Smooth muscle cell (in vitro differentiated cells): ENCODE results near the gene PARP16. TPM values are rescaled to one million over a fixed set of nuclear protein-coding genes. Genes with fewer than 3 reads are reported as not detected.
"Not testable (repeated sequence)": the region's sequence is repeated elsewhere in the genome, so short reads cannot be mapped to it uniquely, and the experiment has no call there.

Experiments used
- DNase-seq: peaks from one replicate; lab custom pipeline; 2025; ENCODE audit not compliant: unreplicated experiment; lab: John Stamatoyannopoulos, UW
- H2AFZ ChIP-seq: fragments of 200-600 bp; sonication (generic); 2 replicates; pipeline ENCODE4 v1.6.0; 2016; ENCODE audit warnings: antibody characterized with exemption, low read depth, mild to moderate bottlenecking
- H3F3A ChIP-seq: fragments of 200-600 bp; sonication (generic); 2 replicates; pipeline ENCODE4 v1.6.0; 2017; ENCODE audit warnings: antibody characterized with exemption, low read depth
- H3K27ac ChIP-seq: fragments of 200-600 bp; sonication (generic); 2 replicates; pipeline ENCODE4 v1.5.1; 2016; ENCODE audit warnings: low read depth, mild to moderate bottlenecking
- H3K27me3 ChIP-seq: fragments of 200-600 bp; sonication (generic); 2 replicates; pipeline ENCODE4 v1.6.1; 2016; ENCODE audit warnings: low read depth, mild to moderate bottlenecking
- H3K36me3 ChIP-seq: fragments of 200-600 bp; sonication (generic); 2 replicates; pipeline ENCODE4 v1.5.1; 2016; ENCODE audit warnings: low read depth
- H3K4me1 ChIP-seq: fragments of 200-600 bp; sonication (generic); 2 replicates; pipeline ENCODE4 v1.5.1; 2016; ENCODE audit warnings: low read depth
- H3K4me2 ChIP-seq: fragments of 200-600 bp; sonication (generic); 2 replicates; pipeline ENCODE4 v1.6.0; 2016; ENCODE audit warnings: mild to moderate bottlenecking
- H3K4me3 ChIP-seq: fragments of 200-600 bp; sonication (generic); 2 replicates; pipeline ENCODE4 v1.5.1; 2016; ENCODE audit warnings: mild to moderate bottlenecking
- H3K79me2 ChIP-seq: fragments of 200-600 bp; sonication (generic); 2 replicates; pipeline ENCODE4 v1.6.0; 2016; ENCODE audit warnings: low read depth, mild to moderate bottlenecking
- H3K9ac ChIP-seq: fragments of 200-600 bp; sonication (generic); 2 replicates; pipeline ENCODE4 v1.6.0; 2016; ENCODE audit warnings: low read depth
- H3K9me3 ChIP-seq: fragments of 200-600 bp; sonication (generic); replicated peaks from 2 replicates; pipeline ENCODE4 v1.5.1; 2016; ENCODE audit warnings: low read depth
- H4K20me1 ChIP-seq: fragments of 200-600 bp; sonication (generic); 2 replicates; pipeline ENCODE4 v1.6.0; 2016; ENCODE audit warnings: low read depth
- WGBS: methylation state at CpG from one replicate; pipeline ENCODE4 v1.1.7; 2016; ENCODE audit warnings: low lambda C conversion rate; 5-methylcytosine and 5-hydroxymethylcytosine counted together
- polyA plus RNA-seq: library from polyadenylated mRNA; unstranded; fragments of >200 nt; fragmentation: Nextera tagmentation; extraction: Ambion mirVana; gene quantifications from 2 replicates; pipeline ENCODE4 v1.2.1, GENCODE V29; 2016
- total RNA-seq: library from RNA; depleted of rRNA; stranded (reverse); fragments of >200 nt; gene quantifications from 2 replicates; pipeline ENCODE4 v1.2.3, GENCODE V29; 2014
- TF ChIP-seq, protein P1 (sequence below): fragments of 200-600 bp; sonication (generic); IDR thresholded peaks from 2 replicates; pipeline ENCODE4 v1.5.1; 2017; ENCODE audit warnings: borderline replicate concordance, mild to moderate bottlenecking, antibody characterized with exemption; ENCODE audit not compliant: insufficient read depth, poor library complexity, severe bottlenecking

PARP16 gene
- total and polyA plus RNA-seq, 2 experiments from 2014 or later = 6.0 to 15.1 TPM

DNA sequence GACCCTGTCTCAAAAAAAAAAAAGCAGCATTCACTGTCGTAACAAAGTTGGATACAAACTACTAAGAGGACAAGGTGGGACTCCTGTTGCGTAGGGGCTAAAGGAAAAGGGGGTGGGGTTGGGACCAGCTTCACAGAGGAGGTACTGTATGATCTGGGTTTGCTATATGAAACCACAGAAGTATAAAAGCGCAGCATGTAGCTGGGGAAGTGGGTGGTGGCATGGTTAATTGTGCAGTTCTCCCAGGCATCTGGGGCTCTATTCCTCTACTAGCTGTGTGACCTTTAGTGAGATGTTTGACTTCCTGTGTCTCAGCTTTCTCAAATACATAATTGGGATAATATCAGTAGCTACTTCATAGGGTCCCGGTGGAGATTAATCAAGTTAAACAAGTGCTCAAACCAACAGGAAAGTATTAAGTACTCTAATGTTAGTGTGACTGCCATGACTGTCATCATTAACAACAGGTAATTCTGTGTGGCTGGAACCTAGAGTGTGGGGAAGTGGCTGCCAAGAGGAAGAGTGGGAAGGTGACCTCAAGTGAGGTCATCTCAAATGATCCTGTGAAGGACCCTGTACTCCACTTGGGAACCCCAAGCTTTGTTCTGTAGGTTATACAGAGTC, 11.5 kb downstream of the PARP16 start:
- TF ChIP-seq, protein P1, sequence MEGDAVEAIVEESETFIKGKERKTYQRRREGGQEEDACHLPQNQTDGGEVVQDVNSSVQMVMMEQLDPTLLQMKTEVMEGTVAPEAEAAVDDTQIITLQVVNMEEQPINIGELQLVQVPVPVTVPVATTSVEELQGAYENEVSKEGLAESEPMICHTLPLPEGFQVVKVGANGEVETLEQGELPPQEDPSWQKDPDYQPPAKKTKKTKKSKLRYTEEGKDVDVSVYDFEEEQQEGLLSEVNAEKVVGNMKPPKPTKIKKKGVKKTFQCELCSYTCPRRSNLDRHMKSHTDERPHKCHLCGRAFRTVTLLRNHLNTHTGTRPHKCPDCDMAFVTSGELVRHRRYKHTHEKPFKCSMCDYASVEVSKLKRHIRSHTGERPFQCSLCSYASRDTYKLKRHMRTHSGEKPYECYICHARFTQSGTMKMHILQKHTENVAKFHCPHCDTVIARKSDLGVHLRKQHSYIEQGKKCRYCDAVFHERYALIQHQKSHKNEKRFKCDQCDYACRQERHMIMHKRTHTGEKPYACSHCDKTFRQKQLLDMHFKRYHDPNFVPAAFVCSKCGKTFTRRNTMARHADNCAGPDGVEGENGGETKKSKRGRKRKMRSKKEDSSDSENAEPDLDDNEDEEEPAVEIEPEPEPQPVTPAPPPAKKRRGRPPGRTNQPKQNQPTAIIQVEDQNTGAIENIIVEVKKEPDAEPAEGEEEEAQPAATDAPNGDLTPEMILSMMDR = no peak
- WGBS = 93% methylated on average over 4 of the region's 4 CpGs
- no peak for DNase-seq

DNA sequence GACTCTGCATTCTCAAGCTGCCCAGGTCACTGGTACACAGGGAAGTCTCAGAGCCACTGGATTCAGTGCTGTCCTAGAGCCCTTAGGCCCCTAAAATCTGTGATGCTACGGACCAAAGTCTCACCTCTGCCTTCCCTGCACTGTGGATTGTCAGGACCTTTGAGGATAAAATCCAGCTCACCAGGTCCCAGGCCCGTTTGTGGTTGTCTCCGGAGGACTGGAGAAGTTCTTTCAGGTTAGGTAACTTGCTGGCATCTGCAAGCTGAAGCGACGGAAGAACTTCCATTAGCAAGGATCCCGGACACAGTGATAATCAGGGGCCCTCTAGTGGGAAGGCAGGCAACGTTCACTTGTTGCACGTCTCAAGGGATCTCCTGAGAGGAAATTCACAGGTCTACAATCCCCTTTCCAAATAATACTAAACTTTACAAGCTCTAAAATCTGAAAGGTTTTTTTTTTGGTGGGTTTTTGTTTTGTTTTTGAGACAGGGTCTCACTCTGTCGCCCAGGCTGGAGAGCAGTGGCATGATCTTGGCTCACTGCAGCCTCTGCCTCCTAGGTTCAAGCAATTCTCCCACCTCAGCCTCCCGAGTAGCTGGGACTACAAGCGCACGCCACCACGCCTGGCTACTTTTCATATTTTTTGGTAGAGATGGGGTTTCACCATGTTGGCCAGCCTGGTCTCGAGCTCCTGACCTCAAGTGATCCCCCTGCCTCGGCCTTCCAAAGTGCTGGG, 15.7 kb downstream of the PARP16 start:
- H3F3A ChIP-seq, H3K79me2 ChIP-seq, H3K9me3 ChIP-seq, H3K4me1 ChIP-seq, H2AFZ ChIP-seq, DNase-seq, H3K27me3 ChIP-seq, H3K36me3 ChIP-seq, H3K9ac ChIP-seq, H3K4me2 ChIP-seq, H4K20me1 ChIP-seq, H3K4me3 ChIP-seq, H3K27ac ChIP-seq: not testable (repeated sequence)
- 40% methylated on average over 15 of the region's 15 CpGs for WGBS
- TF ChIP-seq, protein P1 = peak; percentile 67

More for the DNA sequence above, 11.5 kb downstream of the PARP16 start:
- Histone ChIP-seq H3F3A (no peaks in the 10 kb centered on the region), H3K4me3 (no peak overlapping the region), H3K36me3 (no peaks in the 10 kb centered on the region), H3K4me1 (peaks cover 3% of the 10 kb centered on the region), H3K79me2 (no peaks in the 10 kb centered on the region), H3K27me3 (no peaks in the 10 kb centered on the region), H4K20me1 (peaks cover 9% of the 10 kb centered on the region), H2AFZ (no peak overlapping the region), H3K9me3 (no peaks in the 10 kb centered on the region), H3K27ac (peak overlapping the region; percentile 9), H3K9ac (no peak overlapping the region), H3K4me2 (no peak overlapping the region)

DNA sequence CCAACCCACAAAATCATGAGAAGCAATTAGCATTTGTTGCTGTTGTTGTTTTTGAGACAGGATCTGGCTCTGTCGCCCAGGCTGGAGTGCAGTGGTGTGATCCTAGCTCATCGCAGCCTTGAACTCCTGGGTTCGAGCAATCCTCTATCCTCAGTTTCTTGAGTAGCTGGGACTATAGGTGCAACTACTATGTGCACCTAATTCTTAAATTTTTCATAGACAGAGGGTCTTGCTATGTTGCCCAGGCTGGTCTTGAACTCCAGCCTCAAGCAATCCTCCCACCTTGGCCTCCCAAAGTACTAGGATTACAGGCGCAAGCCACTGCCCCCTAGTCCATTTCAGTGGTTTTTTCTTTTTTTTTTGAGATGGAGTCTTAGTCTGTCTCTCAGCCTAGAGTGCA, 18.3 kb downstream of the PARP16 start:
- Histone ChIP-seq H4K20me1 (no peaks in the 10 kb centered on the region), H3K36me3 (no peaks in the 10 kb centered on the region), H3F3A (no peaks in the 10 kb centered on the region), H3K4me3 (no peak overlapping the region), H3K9ac (no peak overlapping the region), H3K4me2 (no peak overlapping the region), H3K9me3 (no peaks in the 10 kb centered on the region), H3K4me1 (peaks cover 3% of the 10 kb centered on the region), H3K79me2 (no peaks in the 10 kb centered on the region), H2AFZ (no peak overlapping the region), H3K27me3 (no peaks in the 10 kb centered on the region), H3K27ac (no peak overlapping the region)
- 97% methylated on average over 4 of the region's 4 CpGs for WGBS
- DNase-seq = no peak
- TF ChIP-seq, protein P1 = no peak
